Gastroesophageal sphincter (tissue), 4 donors: Measurements from ENCODE around the gene SLC15A3. TPM values are rescaled to one million over a fixed set of nuclear protein-coding genes. Genes with fewer than 3 reads are reported as not detected.

Source experiments
- ATAC-seq: fragments of 150-250 bp; one replicate; pipeline ENCODE4 v1.9.1; 2016; ENCODE audit warnings: mild to moderate bottlenecking, moderate library complexity
- H3K27ac ChIP-seq, 4 donors: fragments of 200-600 bp; sonication (generic) in 3 of 4; 1 replicate in 3 of 4; 2 replicates in 1 of 4; pipeline ENCODE4 v1.5.1; 2016 to 2019
- H3K27me3 ChIP-seq: fragments of 200-600 bp; sonication (generic); one replicate; pipeline ENCODE4 v1.5.1; 2019
- H3K36me3 ChIP-seq, 2 donors: fragments of 200-600 bp; sonication (generic); one replicate each; pipeline ENCODE4 v1.5.1; 2019; ENCODE audit warnings: control low read depth in 1 of 2
- H3K4me1 ChIP-seq, 3 donors: fragments of 200-600 bp; sonication (generic); 1 replicate in 2 of 3; 2 replicates in 1 of 3; pipeline ENCODE4 v1.5.1; 2016 to 2019; ENCODE audit warnings: control low read depth in 2 of 3
- H3K4me3 ChIP-seq, 2 donors: fragments of 200-600 bp; sonication (generic); one replicate each; pipeline ENCODE4 v1.5.1; 2019; ENCODE audit warnings: mild to moderate bottlenecking in 1 of 2, moderate library complexity in 1 of 2
- H3K9me3 ChIP-seq, 3 donors: fragments of 200-600 bp; sonication (generic); one replicate each; pipeline ENCODE4 v1.5.1; 2017 to 2019; ENCODE audit warnings: control low read depth in 2 of 3
- CTCF ChIP-seq, 4 experiments: fragments of 200-600 bp in 2 of 4; fragments of 450-650 bp in 2 of 4; sonication (generic) in 1 of 4; IDR thresholded peaks; one replicate each; pipeline ENCODE4 v1.5.1; 2017 to 2019; ENCODE audit warnings: antibody characterized with exemption in 4 of 4, mild to moderate bottlenecking in 2 of 4, moderate library complexity in 2 of 4
- EP300 ChIP-seq: sonication (generic); formaldehyde crosslinking; IDR thresholded peaks from one replicate; pipeline ENCODE4 v1.6.1; 2017; ENCODE audit warnings: antibody characterized with exemption, mild to moderate bottlenecking
- POLR2A ChIP-seq, 2 donors: fragments of 450-650 bp; IDR thresholded peaks; one replicate each; pipeline ENCODE4 v1.6.1; 2017; ENCODE audit warnings: antibody characterized with exemption in 2 of 2, mild to moderate bottlenecking in 2 of 2, moderate library complexity in 1 of 2
- POLR2AphosphoS5 ChIP-seq: sonication (generic); formaldehyde crosslinking; IDR thresholded peaks from one replicate; pipeline ENCODE4 v1.6.1; 2017; ENCODE audit warnings: antibody characterized with exemption
- WGBS, 2 donors: methylation state at CpG; one replicate each; pipeline ENCODE4 v1.1.5; 2018; ENCODE audit warnings: low coverage in 1 of 2; 5-methylcytosine and 5-hydroxymethylcytosine counted together
- total RNA-seq, 4 donors: library from RNA; depleted of rRNA; stranded (reverse); fragments of >200 nt; gene quantifications; one replicate each; pipeline ENCODE4 v1.1.0, GENCODE V29; 2016

Gene SLC15A3
- total RNA-seq, 4 donors from 2014 or later, result 16.7 to 48.4 (median 19.5) TPM

GRCh38 chr11:60972182-60973030 is 20.4 kb upstream of the SLC15A3 start:
- no peak overlapping the region for H3K27ac ChIP-seq
- peaks cover 0 to 5% (median 0%) of the 10 kb centered on the region in 3 donors for H3K4me1 ChIP-seq
- TF ChIP-seq POLR2AphosphoS5, result no peak
- TF ChIP-seq CTCF (IDR thresholded peaks at IDR 0.05), result no peak
- no peak for TF ChIP-seq POLR2A (IDR thresholded peaks at IDR 0.05)
- no peak for TF ChIP-seq EP300
- WGBS, 2 donors, result 82 to 89% methylated on average over 2 to 3 of the region's 15 CpGs
- no peaks in the 10 kb centered on the region for H3K36me3 ChIP-seq
- peak overlapping the region in 1 of 2 donors; percentile 20 for H3K4me3 ChIP-seq
- H3K9me3 ChIP-seq, result no peaks in the 10 kb centered on the region
- ATAC-seq, result no peak
- no peaks in the 10 kb centered on the region for H3K27me3 ChIP-seq

GRCh38 chr11:60971520-60971919 is 19.5 kb upstream of the SLC15A3 start, which contains the start of gene CD6:
Gene CD6 (plus strand): TSS chr11:60971680. CDS start chr11:60971866, 186 bp downstream.
- no peak for ATAC-seq
- peaks cover 0 to 5% (median 0%) of the 10 kb centered on the region in 3 donors for H3K4me1 ChIP-seq
- TF ChIP-seq EP300, result no peak
- TF ChIP-seq CTCF (IDR thresholded peaks at IDR 0.05), result no peak
- H3K27ac ChIP-seq, result no peak within 1 kb of the TSS
- H3K36me3 ChIP-seq, result no peaks in the 10 kb centered on the region
- peak within 1 kb of the TSS in 1 of 2 donors; percentile 20 for H3K4me3 ChIP-seq
- H3K9me3 ChIP-seq, result no peaks in the 10 kb centered on the region
- 90 to 100% methylated on average over 2 to 9 of the region's 16 CpGs for WGBS, 2 donors
- no peaks in the 10 kb centered on the region for H3K27me3 ChIP-seq

- TF ChIP-seq CTCF (IDR thresholded peaks at IDR 0.05), result no peak
- no peak for TF ChIP-seq POLR2AphosphoS5
- no peak for TF ChIP-seq POLR2A (IDR thresholded peaks at IDR 0.05)
- TF ChIP-seq EP300, result no peak
- Histone ChIP-seq H3K9me3 (no peaks in the 10 kb centered on the region), H3K27ac (no peak overlapping the region), H3K36me3 (no peaks in the 10 kb centered on the region), H3K4me3 (no peak overlapping the region), H3K4me1 (peaks cover 0 to 5% (median 0%) of the 10 kb centered on the region in 3 donors), H3K27me3 (no peaks in the 10 kb centered on the region)
- 65 to 80% methylated on average over 2 to 5 of the region's 5 CpGs for WGBS, 2 donors
- no peak for ATAC-seq
Observed at GRCh38 chr11:60970890-60971289, 18.9 kb upstream of the SLC15A3 start.

GRCh38 chr11:60970369-60970774 is 18.4 kb upstream of the SLC15A3 start:
- no peaks in the 10 kb centered on the region for H3K27me3 ChIP-seq
- no peaks in the 10 kb centered on the region for H3K9me3 ChIP-seq
- peaks cover 0 to 5% (median 0%) of the 10 kb centered on the region in 3 donors for H3K4me1 ChIP-seq
- peak; percentile 51 for ATAC-seq
- no peaks in the 10 kb centered on the region for H3K36me3 ChIP-seq
- TF ChIP-seq CTCF (IDR thresholded peaks at IDR 0.05) (peak; percentile 55 to 92 (median 72)), POLR2AphosphoS5 (no peak)
- H3K4me3 ChIP-seq, result no peak overlapping the region
- 67% methylated on average over 1 of the region's 9 CpGs; no CpG with 5 or more reads in 1 of the 2 donors for WGBS, 2 donors
- no peak overlapping the region for H3K27ac ChIP-seq

GRCh38 chr11:60968223-60968622 is 16.2 kb upstream of the SLC15A3 start:
- TF ChIP-seq POLR2A (IDR thresholded peaks at IDR 0.05) (no peak), EP300 (no peak), POLR2AphosphoS5 (no peak), CTCF (IDR thresholded peaks at IDR 0.05) (no peak)
- no peaks in the 10 kb centered on the region for H3K27me3 ChIP-seq
- ATAC-seq, result no peak
- peaks cover 0 to 5% (median 0%) of the 10 kb centered on the region in 3 donors for H3K4me1 ChIP-seq
- no peak overlapping the region for H3K27ac ChIP-seq
- no peaks in the 10 kb centered on the region for H3K36me3 ChIP-seq
- H3K9me3 ChIP-seq, result no peaks in the 10 kb centered on the region
- no peak overlapping the region for H3K4me3 ChIP-seq
- 22 to 100% methylated on average over 1 of the region's 1 CpG for WGBS, 2 donors
